K562 (cell line): ENCODE data around the gene CEP250. TPM values are rescaled to one million over a fixed set of nuclear protein-coding genes. Genes with fewer than 3 reads are reported as not detected.

Source experiments
- ATF1 ChIP-seq, 2 experiments: fragments of 450-650 bp in 1 of 2; IDR thresholded peaks; 2 replicates each; pipeline ENCODE4 v1.6.1; 2016; ENCODE audit warnings: missing compliant biosample characterization in 1 of 2, missing genetic modification characterization in 1 of 2
- FOXP4 ChIP-seq: sonication (generic); formaldehyde crosslinking; IDR thresholded peaks from 2 replicates; pipeline ENCODE4 v1.8.0; 2022; ENCODE audit warnings: mild to moderate bottlenecking, missing genetic modification reagents, borderline replicate concordance
- FUS ChIP-seq: fragments of 200-400 bp; formaldehyde crosslinking; optimal IDR thresholded peaks from 2 replicates; pipeline ENCODE3; 2017; ENCODE audit warnings: low read depth, low read length
- RBM14 ChIP-seq: fragments of 200-400 bp; formaldehyde crosslinking; IDR thresholded peaks from 2 replicates; pipeline ENCODE4 v1.6.1; 2018; ENCODE audit warnings: low read depth, mild to moderate bottlenecking, low read length, moderate library complexity, borderline replicate concordance; ENCODE audit not compliant: insufficient read depth
- SMAD2 ChIP-seq: fragments of 150-350 bp; IDR thresholded peaks from 2 replicates; pipeline ENCODE4 v1.6.1; 2014; ENCODE audit warnings: low read depth, mild to moderate bottlenecking, low read length
- ZNF133 ChIP-seq: fragments of 250-450 bp; sonication (Bioruptor Pico); IDR thresholded peaks from 2 replicates; pipeline ENCODE4 v1.4.0; 2020; ENCODE audit warnings: mild to moderate bottlenecking
- ZNF217 ChIP-seq: sonication (generic); formaldehyde crosslinking; IDR thresholded peaks from 2 replicates; pipeline ENCODE4 v1.8.0; 2022; ENCODE audit warnings: mild to moderate bottlenecking, missing genetic modification reagents
- ZNF766 ChIP-seq: fragments of 200-800 bp; sonication (Bioruptor generic); conservative IDR thresholded peaks from 2 replicates; pipeline ENCODE4 v1.6.1; 2016; ENCODE audit warnings: missing genetic modification characterization, missing compliant biosample characterization
- polyA plus RNA-seq, 8 experiments: library from polyadenylated mRNA; depleted of rRNA in 4 of 8; stranded (reverse) in 5 of 8; unstranded in 3 of 8; fragments of >200 nt; fragmentation: Nextera tagmentation in 2 of 8; fragmentation: Illumina TruSeq in 1 of 8; extraction: Ambion mirVana in 2 of 8; extraction: Trizol in 1 of 8; gene quantifications; 2 replicates each; pipeline versions ENCODE4 v1.2.1 to v1.2.3, GENCODE V29; 2011 to 2014; ENCODE audit warnings: inconsistent platforms in 1 of 8, missing spikeins in 1 of 8
- total RNA-seq, 7 experiments: library from RNA; depleted of rRNA in 6 of 7; stranded (reverse); fragments of >200 nt in 6 of 7; fragmentation: Illumina TruSeq in 2 of 7; extraction: Trizol in 2 of 7; gene quantifications; 2 replicates each; pipeline versions ENCODE4 v1.2.1 to v1.2.3, GENCODE V29; 2011 to 2021; ENCODE audit warnings: low replicate concordance in 1 of 7
- TF ChIP-seq, protein P1 (sequence below): fragments of 200-600 bp; sonication (generic); IDR thresholded peaks from one replicate; pipeline ENCODE4 v1.6.1; 2012; ENCODE audit warnings: mild to moderate bottlenecking, low read depth, low read length, inconsistent platforms

Gene CEP250
- total and polyA plus RNA-seq, 9 of the 15 experiments (the other 6 are each of a cell fraction or from before 2014, with no cell fraction given), result 2.5 to 41.9 (median 20.5) TPM

DNA sequence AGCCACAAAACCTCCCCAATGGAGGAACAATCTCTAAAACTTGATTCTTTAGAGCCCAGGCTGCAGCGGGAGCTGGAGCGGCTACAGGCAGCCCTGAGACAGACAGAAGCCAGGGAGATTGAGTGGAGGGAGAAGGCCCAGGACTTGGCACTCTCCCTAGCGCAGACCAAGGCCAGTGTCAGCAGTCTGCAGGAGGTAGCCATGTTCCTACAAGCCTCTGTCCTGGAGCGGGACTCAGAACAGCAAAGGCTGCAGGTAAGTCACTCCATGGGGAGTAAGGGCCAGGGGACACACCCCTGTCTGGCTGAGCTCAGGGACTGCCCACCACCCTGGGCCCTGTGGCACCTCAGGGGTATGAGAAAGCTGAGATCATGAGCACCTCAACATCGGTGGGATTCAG, 49.4 kb downstream of the CEP250 start (continued):
- TF ChIP-seq, protein P1, sequence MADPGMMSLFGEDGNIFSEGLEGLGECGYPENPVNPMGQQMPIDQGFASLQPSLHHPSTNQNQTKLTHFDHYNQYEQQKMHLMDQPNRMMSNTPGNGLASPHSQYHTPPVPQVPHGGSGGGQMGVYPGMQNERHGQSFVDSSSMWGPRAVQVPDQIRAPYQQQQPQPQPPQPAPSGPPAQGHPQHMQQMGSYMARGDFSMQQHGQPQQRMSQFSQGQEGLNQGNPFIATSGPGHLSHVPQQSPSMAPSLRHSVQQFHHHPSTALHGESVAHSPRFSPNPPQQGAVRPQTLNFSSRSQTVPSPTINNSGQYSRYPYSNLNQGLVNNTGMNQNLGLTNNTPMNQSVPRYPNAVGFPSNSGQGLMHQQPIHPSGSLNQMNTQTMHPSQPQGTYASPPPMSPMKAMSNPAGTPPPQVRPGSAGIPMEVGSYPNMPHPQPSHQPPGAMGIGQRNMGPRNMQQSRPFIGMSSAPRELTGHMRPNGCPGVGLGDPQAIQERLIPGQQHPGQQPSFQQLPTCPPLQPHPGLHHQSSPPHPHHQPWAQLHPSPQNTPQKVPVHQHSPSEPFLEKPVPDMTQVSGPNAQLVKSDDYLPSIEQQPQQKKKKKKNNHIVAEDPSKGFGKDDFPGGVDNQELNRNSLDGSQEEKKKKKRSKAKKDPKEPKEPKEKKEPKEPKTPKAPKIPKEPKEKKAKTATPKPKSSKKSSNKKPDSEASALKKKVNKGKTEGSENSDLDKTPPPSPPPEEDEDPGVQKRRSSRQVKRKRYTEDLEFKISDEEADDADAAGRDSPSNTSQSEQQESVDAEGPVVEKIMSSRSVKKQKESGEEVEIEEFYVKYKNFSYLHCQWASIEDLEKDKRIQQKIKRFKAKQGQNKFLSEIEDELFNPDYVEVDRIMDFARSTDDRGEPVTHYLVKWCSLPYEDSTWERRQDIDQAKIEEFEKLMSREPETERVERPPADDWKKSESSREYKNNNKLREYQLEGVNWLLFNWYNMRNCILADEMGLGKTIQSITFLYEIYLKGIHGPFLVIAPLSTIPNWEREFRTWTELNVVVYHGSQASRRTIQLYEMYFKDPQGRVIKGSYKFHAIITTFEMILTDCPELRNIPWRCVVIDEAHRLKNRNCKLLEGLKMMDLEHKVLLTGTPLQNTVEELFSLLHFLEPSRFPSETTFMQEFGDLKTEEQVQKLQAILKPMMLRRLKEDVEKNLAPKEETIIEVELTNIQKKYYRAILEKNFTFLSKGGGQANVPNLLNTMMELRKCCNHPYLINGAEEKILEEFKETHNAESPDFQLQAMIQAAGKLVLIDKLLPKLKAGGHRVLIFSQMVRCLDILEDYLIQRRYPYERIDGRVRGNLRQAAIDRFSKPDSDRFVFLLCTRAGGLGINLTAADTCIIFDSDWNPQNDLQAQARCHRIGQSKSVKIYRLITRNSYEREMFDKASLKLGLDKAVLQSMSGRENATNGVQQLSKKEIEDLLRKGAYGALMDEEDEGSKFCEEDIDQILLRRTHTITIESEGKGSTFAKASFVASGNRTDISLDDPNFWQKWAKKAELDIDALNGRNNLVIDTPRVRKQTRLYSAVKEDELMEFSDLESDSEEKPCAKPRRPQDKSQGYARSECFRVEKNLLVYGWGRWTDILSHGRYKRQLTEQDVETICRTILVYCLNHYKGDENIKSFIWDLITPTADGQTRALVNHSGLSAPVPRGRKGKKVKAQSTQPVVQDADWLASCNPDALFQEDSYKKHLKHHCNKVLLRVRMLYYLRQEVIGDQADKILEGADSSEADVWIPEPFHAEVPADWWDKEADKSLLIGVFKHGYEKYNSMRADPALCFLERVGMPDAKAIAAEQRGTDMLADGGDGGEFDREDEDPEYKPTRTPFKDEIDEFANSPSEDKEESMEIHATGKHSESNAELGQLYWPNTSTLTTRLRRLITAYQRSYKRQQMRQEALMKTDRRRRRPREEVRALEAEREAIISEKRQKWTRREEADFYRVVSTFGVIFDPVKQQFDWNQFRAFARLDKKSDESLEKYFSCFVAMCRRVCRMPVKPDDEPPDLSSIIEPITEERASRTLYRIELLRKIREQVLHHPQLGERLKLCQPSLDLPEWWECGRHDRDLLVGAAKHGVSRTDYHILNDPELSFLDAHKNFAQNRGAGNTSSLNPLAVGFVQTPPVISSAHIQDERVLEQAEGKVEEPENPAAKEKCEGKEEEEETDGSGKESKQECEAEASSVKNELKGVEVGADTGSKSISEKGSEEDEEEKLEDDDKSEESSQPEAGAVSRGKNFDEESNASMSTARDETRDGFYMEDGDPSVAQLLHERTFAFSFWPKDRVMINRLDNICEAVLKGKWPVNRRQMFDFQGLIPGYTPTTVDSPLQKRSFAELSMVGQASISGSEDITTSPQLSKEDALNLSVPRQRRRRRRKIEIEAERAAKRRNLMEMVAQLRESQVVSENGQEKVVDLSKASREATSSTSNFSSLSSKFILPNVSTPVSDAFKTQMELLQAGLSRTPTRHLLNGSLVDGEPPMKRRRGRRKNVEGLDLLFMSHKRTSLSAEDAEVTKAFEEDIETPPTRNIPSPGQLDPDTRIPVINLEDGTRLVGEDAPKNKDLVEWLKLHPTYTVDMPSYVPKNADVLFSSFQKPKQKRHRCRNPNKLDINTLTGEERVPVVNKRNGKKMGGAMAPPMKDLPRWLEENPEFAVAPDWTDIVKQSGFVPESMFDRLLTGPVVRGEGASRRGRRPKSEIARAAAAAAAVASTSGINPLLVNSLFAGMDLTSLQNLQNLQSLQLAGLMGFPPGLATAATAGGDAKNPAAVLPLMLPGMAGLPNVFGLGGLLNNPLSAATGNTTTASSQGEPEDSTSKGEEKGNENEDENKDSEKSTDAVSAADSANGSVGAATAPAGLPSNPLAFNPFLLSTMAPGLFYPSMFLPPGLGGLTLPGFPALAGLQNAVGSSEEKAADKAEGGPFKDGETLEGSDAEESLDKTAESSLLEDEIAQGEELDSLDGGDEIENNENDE, result no peak
- no peak for TF ChIP-seq SMAD2
- TF ChIP-seq ZNF217 (CRISPR knock-in tag), result no peak
- no peak for TF ChIP-seq FUS
- TF ChIP-seq ZNF133 (CRISPR knock-in tag), result no peak
- no peak for TF ChIP-seq FOXP4
- TF ChIP-seq ATF1 (CRISPR knock-in tag; IDR thresholded peaks at IDR 0.05), result no peak
- no peak for TF ChIP-seq ATF1 (tag; IDR thresholded peaks at IDR 0.05)
- TF ChIP-seq RBM14, result no peak
- no peak for TF ChIP-seq ZNF766 (CRISPR knock-in tag)
